ENCODE data around the gene CCDC90B. TPM values are rescaled to one million over a fixed set of nuclear protein-coding genes. Genes with fewer than 3 reads are reported as not detected.

CCDC90B gene
- total RNA-seq, 4 donors from 2014 or later = 31.1 to 34.6 (median 33.2) TPM

GRCh38 chr11:83285151-83285770 lies 906 bp downstream of the CCDC90B start:
- Histone ChIP-seq H3K4me3 (peak overlapping the region; percentile 72 to 77), H3K36me3 (no peaks in the 10 kb centered on the region), H3K4me1 (peaks cover 0 to 52% (median 6%) of the 10 kb centered on the region in 3 donors), H3K9me3 (no peaks in the 10 kb centered on the region), H3K27me3 (no peaks in the 10 kb centered on the region), H3K27ac (peak overlapping the region; percentile 76 to 99 (median 96))
- ATAC-seq = no peak
- WGBS, 2 donors (ENCODE audit: low coverage in 1 of 2) = 2 to 4% methylated on average over 6 to 15 of the region's 22 CpGs
- TF ChIP-seq POLR2AphosphoS5 (IDR thresholded peaks at IDR 0.05) (no peak), POLR2A (IDR thresholded peaks at IDR 0.05) (no peak), EP300 (IDR thresholded peaks at IDR 0.05) (no peak), CTCF (IDR thresholded peaks at IDR 0.05) (no peak)

GRCh38 chr11:83284501-83285150 lies 1.5 kb downstream of the CCDC90B start:
- no peak for ATAC-seq
- WGBS, 2 donors (ENCODE audit: low coverage in 1 of 2) = 8 to 11% methylated on average over 3 of the region's 3 CpGs
- no peaks in the 10 kb centered on the region for H3K9me3 ChIP-seq
- H3K36me3 ChIP-seq = peaks cover 0 to 6% of the 10 kb centered on the region in 2 donors
- H3K4me3 ChIP-seq = peak overlapping the region; percentile 72 to 77
- no peak for TF ChIP-seq EP300 (IDR thresholded peaks at IDR 0.05)
- TF ChIP-seq POLR2AphosphoS5 (IDR thresholded peaks at IDR 0.05) = no peak
- no peak for TF ChIP-seq POLR2A (IDR thresholded peaks at IDR 0.05)
- no peak for TF ChIP-seq CTCF (IDR thresholded peaks at IDR 0.05)
- H3K4me1 ChIP-seq = peaks cover 0 to 52% (median 6%) of the 10 kb centered on the region in 3 donors
- peak overlapping the region in 2 of 4 donors; percentile 96 to 99 for H3K27ac ChIP-seq
- no peaks in the 10 kb centered on the region for H3K27me3 ChIP-seq

- Histone ChIP-seq H3K4me1 (peaks cover 0 to 52% (median 6%) of the 10 kb centered on the region in 3 donors), H3K27me3 (no peaks in the 10 kb centered on the region), H3K27ac (no peak overlapping the region), H3K4me3 (no peak overlapping the region), H3K9me3 (no peaks in the 10 kb centered on the region), H3K36me3 (peaks cover 0 to 27% of the 10 kb centered on the region in 2 donors)
- 53 to 76% methylated on average over 4 of the region's 4 CpGs for WGBS, 2 donors (ENCODE audit: low coverage in 1 of 2)
- no peak for ATAC-seq
- no peak for TF ChIP-seq CTCF (IDR thresholded peaks at IDR 0.05)
- no peak for TF ChIP-seq POLR2AphosphoS5 (IDR thresholded peaks at IDR 0.05)
- TF ChIP-seq EP300 (IDR thresholded peaks at IDR 0.05) = no peak
- TF ChIP-seq POLR2A (IDR thresholded peaks at IDR 0.05) = no peak
Observed at GRCh38 chr11:83282084-83282716, 4.0 kb downstream of the CCDC90B start.

- no peaks in the 10 kb centered on the region for H3K9me3 ChIP-seq
- no peak for ATAC-seq
- WGBS, 2 donors (ENCODE audit: low coverage in 1 of 2) = 18 to 75% methylated on average over 1 of the region's 1 CpG
- peaks cover 0 to 46% of the 10 kb centered on the region in 2 donors for H3K36me3 ChIP-seq
- no peaks in the 10 kb centered on the region for H3K27me3 ChIP-seq
- no peak for TF ChIP-seq POLR2A (IDR thresholded peaks at IDR 0.05)
- no peak for TF ChIP-seq EP300 (IDR thresholded peaks at IDR 0.05)
- TF ChIP-seq POLR2AphosphoS5 (IDR thresholded peaks at IDR 0.05) = no peak
- TF ChIP-seq CTCF (IDR thresholded peaks at IDR 0.05) = no peak
- H3K4me1 ChIP-seq = peaks cover 0 to 44% (median 6%) of the 10 kb centered on the region in 3 donors
- H3K27ac ChIP-seq = no peak overlapping the region
- no peak overlapping the region for H3K4me3 ChIP-seq
Observed at GRCh38 chr11:83280256-83280655, 5.9 kb downstream of the CCDC90B start.
